Endodermal cell (in vitro differentiated cells): Measurements from ENCODE around the gene VMP1. TPM values are rescaled to one million over a fixed set of nuclear protein-coding genes. Genes with fewer than 3 reads are reported as not detected.

Experiments
- DNase-seq: peaks from one replicate; pipeline ENCODE4 v3.0.0-alpha.2; 2017
- H3K27ac ChIP-seq: 2 replicates; pipeline ENCODE4 v1.5.1; 2013; ENCODE audit warnings: mild to moderate bottlenecking, low read depth, low read length, moderate library complexity
- H3K27me3 ChIP-seq: 2 replicates; pipeline ENCODE4 v1.6.1; 2013; ENCODE audit warnings: mild to moderate bottlenecking, low read length, moderate library complexity; ENCODE audit not compliant: insufficient read depth, control insufficient read depth, poor library complexity, severe bottlenecking
- H3K36me3 ChIP-seq: 2 replicates; pipeline ENCODE4 v1.7.0; 2013; ENCODE audit warnings: mild to moderate bottlenecking, low read length, moderate library complexity; ENCODE audit not compliant: control insufficient read depth, insufficient read depth
- H3K4me1 ChIP-seq: one replicate; pipeline ENCODE4 v1.7.0; 2013; ENCODE audit warnings: low read length; ENCODE audit not compliant: control insufficient read depth, insufficient read depth
- H3K4me3 ChIP-seq: 2 replicates; pipeline ENCODE4 v1.5.1; 2013; ENCODE audit warnings: mild to moderate bottlenecking, low read length, moderate library complexity
- H3K9ac ChIP-seq: 2 replicates; pipeline ENCODE4 v1.6.1; 2013; ENCODE audit warnings: mild to moderate bottlenecking, low read length, moderate library complexity; ENCODE audit not compliant: poor library complexity, severe bottlenecking; ENCODE audit errors: extremely low read depth
- H3K9me3 ChIP-seq: 2 replicates; pipeline ENCODE4 v1.6.1; 2013; ENCODE audit warnings: mild to moderate bottlenecking, low read length, moderate library complexity; ENCODE audit not compliant: control insufficient read depth
- H3K27ac Mint-ChIP-seq: 2 replicates; pipeline ENCODE4 v1.8.0; 2020; ENCODE audit warnings: mixed read lengths
- H3K27me3 Mint-ChIP-seq: 2 replicates; pipeline ENCODE4 v1.8.0; 2021; ENCODE audit warnings: mild to moderate bottlenecking, mixed read lengths; ENCODE audit not compliant: insufficient read depth
- H3K36me3 Mint-ChIP-seq: 2 replicates; pipeline ENCODE4 v1.8.0; 2020; ENCODE audit warnings: low read depth, mixed read lengths
- H3K4me1 Mint-ChIP-seq: 2 replicates; pipeline ENCODE4 v1.8.0; 2020; ENCODE audit warnings: mixed read lengths
- H3K4me3 Mint-ChIP-seq: 2 replicates; pipeline ENCODE4 v1.8.0; 2020; ENCODE audit warnings: mild to moderate bottlenecking, moderate library complexity, mixed read lengths
- H3K9me3 Mint-ChIP-seq: 2 replicates; pipeline ENCODE4 v1.8.0; 2020; ENCODE audit warnings: mild to moderate bottlenecking, mixed read lengths
- CTCF ChIP-seq: fragments of 200-600 bp; sonication (generic); conservative IDR thresholded peaks from 2 replicates; pipeline ENCODE4 v1.5.0; 2021; ENCODE audit warnings: antibody characterized with exemption, mild to moderate bottlenecking
- WGBS, 2 experiments: methylation state at CpG; one replicate each; pipeline versions ENCODE4 v1.1.5 to v1.1.7; 2013; ENCODE audit warnings: missing lambda C conversion rate in 2 of 2, mixed read lengths in 1 of 2; ENCODE audit not compliant: insufficient coverage in 1 of 2, insufficient read length in 1 of 2; 5-methylcytosine and 5-hydroxymethylcytosine counted together
- total RNA-seq, 2 donors: library from RNA; stranded (reverse); fragmentation: NEBNext Ultra II Directional in 1 of 2; extraction: Animal tissue kit (Norgen Biotek cat#: 25700) in 1 of 2; gene quantifications; 2 replicates in 1 of 2; 3 replicates in 1 of 2; pipeline ENCODE4 v1.2.1, GENCODE V29; 2021

Gene VMP1
- total RNA-seq, 2 donors from 2014 or later, result 67.9 to 69.9 TPM

GRCh38 chr17:59669411-59669810 is 38.0 kb upstream of the VMP1 start:
- Histone ChIP-seq H3K36me3 (peaks cover 97% of the 10 kb centered on the region), H3K27me3 (no peaks in the 10 kb centered on the region), H3K27ac (no peak overlapping the region), H3K9ac (no peak overlapping the region), H3K4me3 (no peak overlapping the region), H3K4me1 (no peaks in the 10 kb centered on the region), H3K9me3 (no peaks in the 10 kb centered on the region)
- DNase-seq, result no peak
- Mint-ChIP-seq H3K4me3 (no peak overlapping the region), H3K4me1 (no peaks in the 10 kb centered on the region), H3K27me3 (no peaks in the 10 kb centered on the region), H3K36me3 (peaks cover 67% of the 10 kb centered on the region), H3K9me3 (no peaks in the 10 kb centered on the region), H3K27ac (no peak overlapping the region)
- WGBS, 2 experiments, result 87 to 88% methylated on average over 1 of the region's 1 CpG
- TF ChIP-seq CTCF, result no peak

- Histone ChIP-seq H3K4me3 (no peak overlapping the region), H3K36me3 (peaks cover 97% of the 10 kb centered on the region), H3K9ac (no peak overlapping the region), H3K27ac (no peak overlapping the region), H3K9me3 (no peaks in the 10 kb centered on the region), H3K27me3 (no peaks in the 10 kb centered on the region), H3K4me1 (no peaks in the 10 kb centered on the region)
- no CpG with 5 or more reads among the region's 1 CpG for WGBS, 2 experiments
- peaks cover 67% of the 10 kb centered on the region for H3K36me3 Mint-ChIP-seq
- H3K4me3 Mint-ChIP-seq, result no peak overlapping the region
- TF ChIP-seq CTCF, result no peak
- DNase-seq, result no peak
- H3K4me1 Mint-ChIP-seq, result no peaks in the 10 kb centered on the region
- H3K27me3 Mint-ChIP-seq, result no peaks in the 10 kb centered on the region
- no peaks in the 10 kb centered on the region for H3K9me3 Mint-ChIP-seq
- H3K27ac Mint-ChIP-seq, result no peak overlapping the region
These were observed 37.5 kb upstream of the VMP1 start for GRCh38 chr17:59669944-59670343.

GRCh38 chr17:59671386-59671785 is 36.1 kb upstream of the VMP1 start:
- Histone ChIP-seq H3K36me3 (peaks cover 99% of the 10 kb centered on the region), H3K9ac (no peak overlapping the region), H3K27me3 (no peaks in the 10 kb centered on the region), H3K9me3 (no peaks in the 10 kb centered on the region), H3K4me1 (no peaks in the 10 kb centered on the region), H3K4me3 (no peak overlapping the region), H3K27ac (no peak overlapping the region)
- Mint-ChIP-seq H3K27ac (peak overlapping the region; percentile 82), H3K27me3 (no peaks in the 10 kb centered on the region), H3K9me3 (no peaks in the 10 kb centered on the region), H3K4me3 (no peak overlapping the region), H3K36me3 (peaks cover 62% of the 10 kb centered on the region), H3K4me1 (no peaks in the 10 kb centered on the region)
- no peak for DNase-seq
- TF ChIP-seq CTCF, result no peak
- WGBS, 2 experiments, result 90% methylated on average over 1 of the region's 1 CpG; no CpG with 5 or more reads in 1 of the 2 experiments
